HG02571 (cell line): ENCODE data around the gene GABPB2.
A peak's percentile ranks its signal among the peaks of the same experiment; 100 is the strongest.
"Not testable (repeated sequence)": the region's sequence is repeated elsewhere in the genome, so short reads cannot be mapped to it uniquely, and the experiment has no call there.

Experiments
- ATAC-seq: cut with Tn5 transposase; IDR thresholded peaks from one replicate; pipeline ENCODE4 v1.9.1; 2021; ENCODE audit warnings: mild to moderate bottlenecking, moderate library complexity; ENCODE audit not compliant: unreplicated experiment

GABPB2 gene

DNA sequence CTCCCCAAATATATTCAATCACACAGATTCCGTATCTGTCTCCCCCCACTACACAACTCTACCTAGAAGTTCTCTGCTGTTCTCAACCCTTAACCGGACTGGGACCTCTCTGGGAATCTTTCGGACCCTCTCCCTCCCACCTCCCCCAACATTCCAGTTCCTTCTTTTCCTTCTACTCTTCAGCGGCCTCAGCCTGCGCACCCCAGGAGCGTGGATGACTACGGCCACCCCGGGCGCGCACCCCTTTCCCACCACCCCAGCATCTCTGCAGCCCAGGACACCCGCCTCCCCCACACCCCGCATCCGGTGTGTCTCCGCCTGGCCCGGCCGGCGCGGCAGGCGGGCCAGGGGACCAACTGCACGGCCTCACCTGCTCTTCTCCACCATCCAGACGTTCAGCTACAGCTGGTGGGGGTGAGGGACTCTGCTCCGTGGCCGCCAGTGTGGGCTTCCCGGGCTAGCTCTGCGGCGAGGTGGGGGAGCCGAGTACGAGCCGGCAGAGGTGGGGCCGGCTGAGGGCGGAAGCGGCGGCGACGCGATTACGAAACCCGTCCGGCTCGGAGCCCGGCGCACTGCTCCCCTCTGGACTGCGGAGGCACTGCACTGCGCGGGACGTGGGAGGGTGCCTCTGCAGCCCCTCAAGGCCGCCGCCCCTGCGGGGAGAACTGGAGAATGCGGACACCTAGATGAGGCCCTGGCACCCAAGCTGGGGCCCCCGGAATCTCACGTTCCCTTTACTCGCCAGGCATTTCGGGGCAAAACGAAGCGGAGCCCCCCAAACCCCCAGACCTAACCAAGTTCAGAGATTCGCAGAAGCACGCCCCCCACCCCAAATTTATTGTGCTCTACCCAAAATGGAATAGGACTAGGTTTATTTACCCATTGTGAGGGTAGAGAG lies 11.2 kb upstream of the GABPB2 start, which contains the start of gene CDC42SE1:
CDC42SE1 (minus strand) TSS at position 514 of the 898 bp plus-strand sequence. CDS start 3,892 bp downstream, outside the sequence.
- ATAC-seq: peak; percentile 80

- no peak for ATAC-seq
Measured at GRCh38 chr1:151060007-151060656, 10.4 kb upstream of the GABPB2 start, which contains the start of gene MLLT11. MLLT11 (plus strand) TSS chr1:151060397; CDS start chr1:151067225, 6,828 bp downstream.

DNA sequence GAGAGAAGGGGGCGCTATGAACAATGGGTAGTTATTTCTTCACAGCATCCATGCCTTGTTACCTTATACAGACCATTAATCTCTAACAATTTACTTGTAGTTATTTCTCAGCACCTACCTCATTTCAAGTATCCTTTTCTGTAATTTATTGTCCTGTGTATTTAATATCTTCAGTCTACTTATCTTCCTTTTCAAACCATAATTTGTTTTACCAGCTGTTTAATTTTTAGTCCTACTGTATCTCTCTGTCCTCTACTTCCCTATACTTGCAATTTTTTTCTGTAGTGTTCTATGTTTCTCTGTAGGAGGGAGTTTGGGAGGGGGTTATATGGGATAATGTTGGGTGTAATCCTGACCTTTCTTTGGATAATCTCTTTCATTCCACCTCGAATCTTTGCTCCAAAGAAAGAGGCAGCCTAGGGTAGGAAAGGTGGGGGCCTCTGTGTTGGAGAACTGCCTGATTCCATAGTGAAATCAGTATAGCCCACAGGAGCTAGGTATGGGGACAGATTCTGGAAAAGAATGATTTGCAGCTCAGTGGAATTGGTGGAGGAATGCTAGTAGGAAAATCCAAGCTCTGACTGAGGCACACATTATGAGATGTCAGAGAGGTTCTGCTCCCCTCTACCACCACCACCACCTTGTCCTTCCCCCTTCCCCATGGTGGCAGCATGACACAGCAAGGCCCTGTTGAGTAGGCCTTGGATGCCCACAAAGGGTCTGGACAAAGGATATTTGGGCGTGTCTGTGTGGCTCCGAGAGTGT lies 9.7 kb upstream of the GABPB2 start:
- no peak for ATAC-seq

DNA sequence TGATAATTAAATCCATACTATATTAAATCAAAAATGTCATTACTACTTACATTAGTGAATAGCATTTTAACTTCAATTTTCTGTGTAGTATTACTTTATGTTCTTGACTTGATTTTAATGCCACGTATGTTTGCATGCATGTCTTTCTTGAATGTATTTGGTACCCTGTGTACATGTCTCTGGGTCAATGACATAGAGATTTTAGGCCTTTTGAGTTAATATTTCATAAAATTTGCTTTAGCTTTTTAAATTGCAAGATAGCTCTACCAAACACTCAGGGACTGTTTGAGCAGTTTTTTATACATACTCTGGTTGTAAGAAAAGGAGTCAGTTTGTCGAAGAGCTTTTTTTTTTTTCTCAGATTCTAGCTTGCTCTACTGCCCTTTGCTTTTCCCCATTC lies 8.9 kb upstream of the GABPB2 start:
- no peak for ATAC-seq

DNA sequence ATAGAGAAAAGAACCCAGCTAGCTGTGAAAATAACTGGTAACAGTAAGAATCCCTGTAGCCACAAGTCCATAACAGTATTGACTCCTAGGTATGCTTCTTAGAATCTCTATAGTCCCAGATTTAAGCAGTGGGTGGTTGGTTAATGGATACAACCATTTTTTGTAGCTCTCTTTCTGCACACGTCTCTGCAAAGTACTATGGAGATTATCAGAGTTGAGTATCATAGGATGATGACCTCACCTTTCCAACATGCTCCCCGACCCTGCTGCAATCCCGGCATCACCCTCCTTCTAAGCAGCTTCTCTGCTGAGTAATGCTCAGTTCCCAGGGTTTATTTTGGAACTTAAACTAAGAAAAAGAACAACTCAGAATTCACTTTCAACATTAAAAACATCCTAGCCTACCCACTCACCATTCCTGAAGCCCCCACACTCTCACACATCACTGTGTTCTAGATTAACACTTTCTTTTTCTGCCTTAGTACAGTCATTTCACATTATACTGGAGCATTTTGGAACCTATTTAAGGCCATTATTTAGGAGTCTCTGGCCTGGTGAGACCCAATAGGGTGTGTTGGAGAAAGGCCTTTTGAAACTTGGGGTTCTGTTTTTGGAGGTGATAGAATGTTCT lies 7.7 kb upstream of the GABPB2 start:
- no peak for ATAC-seq

DNA sequence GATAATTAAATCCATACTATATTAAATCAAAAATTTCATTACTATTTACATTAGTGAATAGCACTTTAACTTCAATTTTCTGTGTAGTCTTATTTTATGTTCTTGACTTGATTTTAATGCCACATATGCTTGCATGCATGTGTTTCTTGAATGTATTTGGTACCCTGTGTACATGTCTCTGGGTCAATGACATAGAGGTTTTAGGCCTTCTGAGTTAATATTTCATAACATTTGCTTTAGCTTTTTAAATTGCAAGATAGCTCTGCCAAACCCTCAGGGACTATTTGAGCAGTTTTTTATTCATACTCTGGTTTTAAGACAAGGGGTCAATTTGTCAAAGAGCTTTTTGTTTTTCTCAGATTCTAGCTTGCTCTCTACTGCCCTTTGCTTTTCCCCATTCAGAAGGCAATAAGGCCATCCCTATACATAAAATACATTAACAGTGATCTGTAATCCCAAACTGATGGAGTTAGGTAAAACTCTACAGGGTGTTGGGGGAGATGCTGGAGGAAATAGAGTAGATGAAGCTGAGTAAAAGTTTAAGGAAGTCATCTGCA lies 5.4 kb upstream of the GABPB2 start:
- no peak for ATAC-seq

DNA sequence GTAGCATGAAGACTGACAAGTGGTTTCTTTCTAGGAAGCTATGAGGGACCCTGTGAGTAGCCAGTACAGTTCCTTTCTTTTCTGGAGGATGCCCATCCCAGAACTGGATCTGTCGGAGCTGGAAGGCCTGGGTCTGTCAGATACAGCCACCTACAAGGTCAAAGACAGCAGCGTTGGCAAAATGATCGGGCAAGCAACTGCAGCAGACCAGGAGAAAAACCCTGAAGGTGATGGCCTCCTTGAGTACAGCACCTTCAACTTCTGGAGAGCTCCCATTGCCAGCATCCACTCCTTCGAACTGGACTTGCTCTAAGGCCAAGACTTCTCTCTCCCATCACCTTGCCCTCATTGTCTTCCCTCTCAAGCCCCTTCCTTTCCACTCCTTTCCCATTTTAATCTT lies 3.4 kb upstream of the GABPB2 start:
- ATAC-seq: no peak

DNA sequence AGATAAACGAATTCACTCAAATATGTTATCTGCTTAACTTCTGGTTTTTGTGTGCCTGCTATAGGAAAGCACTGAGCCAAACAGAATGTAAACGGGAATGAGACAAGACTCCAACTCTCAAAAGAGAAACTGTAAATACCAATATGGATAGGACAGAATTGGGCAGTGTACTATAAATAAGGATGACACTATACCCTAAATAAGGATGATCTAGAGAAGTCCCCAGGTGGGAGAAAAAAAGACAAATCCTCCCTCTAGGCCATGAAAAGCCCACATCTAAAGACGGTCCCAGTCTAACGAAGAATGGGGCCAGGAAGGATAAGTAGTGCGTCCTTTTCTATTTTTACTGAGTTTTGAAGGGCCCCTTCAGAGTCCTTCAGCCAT lies 1.5 kb upstream of the GABPB2 start:
- ATAC-seq: no peak

DNA sequence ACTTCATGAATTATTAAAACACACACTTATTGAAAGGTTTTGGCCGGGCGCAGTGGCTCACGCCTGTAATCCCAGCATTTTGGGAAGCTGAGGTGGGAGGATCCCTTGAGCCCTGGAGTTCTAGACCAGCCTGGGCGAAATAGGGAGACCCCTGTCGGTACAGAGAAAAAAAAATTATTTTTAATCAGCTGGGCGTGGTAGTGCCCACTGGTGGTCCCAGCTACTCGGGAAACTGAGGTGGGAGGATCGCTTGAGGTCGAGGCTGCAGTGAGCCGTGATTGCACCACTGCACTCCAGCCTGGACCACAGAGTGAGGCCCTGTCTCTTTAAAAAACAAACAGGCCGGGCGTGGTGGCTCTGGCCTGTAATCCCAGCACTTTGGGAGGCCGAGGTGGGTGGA lies 1.7 kb downstream of the GABPB2 start:
- no peak for ATAC-seq

GRCh38 chr1:151085953-151086559 lies 15.5 kb downstream of the GABPB2 start:
- no peak for ATAC-seq

DNA sequence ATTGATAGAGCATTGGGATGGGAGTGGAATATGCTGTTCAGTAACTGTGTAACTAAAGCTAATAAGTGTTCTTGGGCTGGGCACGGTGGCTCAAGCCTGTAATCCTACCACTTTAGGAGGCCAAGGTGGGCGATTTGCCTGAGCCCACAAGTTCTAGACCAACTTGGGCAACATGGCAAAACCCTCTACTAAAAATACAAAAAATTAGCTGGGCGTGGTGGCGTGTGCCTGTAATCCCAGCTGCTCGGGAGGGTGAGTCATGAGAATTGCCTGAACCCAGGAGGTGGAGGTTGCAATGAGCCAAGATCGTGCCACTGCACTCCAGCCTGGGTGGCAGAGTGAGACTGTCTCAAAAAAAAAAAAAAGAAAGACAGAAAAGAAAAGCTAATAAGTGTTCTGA lies 26.9 kb downstream of the GABPB2 start:
- ATAC-seq: not testable (repeated sequence)

DNA sequence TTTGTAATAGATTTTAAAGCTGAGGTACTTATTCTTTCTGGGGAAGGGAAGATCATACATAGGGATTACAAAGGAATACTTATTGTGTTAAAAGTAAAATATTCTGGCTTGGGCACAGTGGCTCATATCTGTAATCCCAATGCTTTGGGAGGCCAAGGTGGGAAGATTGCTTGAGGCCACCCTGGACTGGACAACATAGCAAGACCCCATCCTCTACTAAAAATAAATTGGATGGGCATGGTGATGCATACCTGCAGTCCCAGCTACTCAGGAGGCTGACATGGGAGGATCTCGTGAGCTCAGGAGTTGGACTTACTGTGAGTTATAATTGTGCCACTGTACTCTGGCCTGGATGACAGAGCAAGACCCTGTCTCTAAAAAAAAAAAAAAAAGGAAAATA lies 27.6 kb downstream of the GABPB2 start:
- ATAC-seq: no peak

GRCh38 chr1:151104630-151105029 lies 34.1 kb downstream of the GABPB2 start:
- no peak for ATAC-seq

DNA sequence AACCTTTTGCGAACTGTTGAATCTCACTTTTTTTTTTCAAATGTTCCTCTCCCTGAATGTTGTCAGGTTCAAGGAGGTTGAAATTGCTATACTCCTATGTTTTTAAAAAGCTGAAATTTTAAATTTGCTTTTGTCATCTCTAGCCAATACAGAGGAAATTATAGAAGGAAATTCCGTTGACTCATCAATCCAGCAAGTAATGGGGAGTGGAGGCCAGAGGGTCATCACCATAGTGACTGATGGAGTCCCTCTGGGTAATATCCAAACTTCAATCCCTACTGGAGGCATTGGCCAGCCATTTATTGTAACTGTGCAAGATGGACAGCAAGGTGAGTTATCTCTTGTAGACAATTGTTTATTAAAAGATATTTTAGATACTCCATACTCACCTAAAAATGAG lies 36.3 kb downstream of the GABPB2 start:
- no peak for ATAC-seq

GRCh38 chr1:151108331-151108730 lies 37.8 kb downstream of the GABPB2 start:
- ATAC-seq: no peak

GRCh38 chr1:151113877-151114276 lies 43.3 kb downstream of the GABPB2 start:
- ATAC-seq: no peak

DNA sequence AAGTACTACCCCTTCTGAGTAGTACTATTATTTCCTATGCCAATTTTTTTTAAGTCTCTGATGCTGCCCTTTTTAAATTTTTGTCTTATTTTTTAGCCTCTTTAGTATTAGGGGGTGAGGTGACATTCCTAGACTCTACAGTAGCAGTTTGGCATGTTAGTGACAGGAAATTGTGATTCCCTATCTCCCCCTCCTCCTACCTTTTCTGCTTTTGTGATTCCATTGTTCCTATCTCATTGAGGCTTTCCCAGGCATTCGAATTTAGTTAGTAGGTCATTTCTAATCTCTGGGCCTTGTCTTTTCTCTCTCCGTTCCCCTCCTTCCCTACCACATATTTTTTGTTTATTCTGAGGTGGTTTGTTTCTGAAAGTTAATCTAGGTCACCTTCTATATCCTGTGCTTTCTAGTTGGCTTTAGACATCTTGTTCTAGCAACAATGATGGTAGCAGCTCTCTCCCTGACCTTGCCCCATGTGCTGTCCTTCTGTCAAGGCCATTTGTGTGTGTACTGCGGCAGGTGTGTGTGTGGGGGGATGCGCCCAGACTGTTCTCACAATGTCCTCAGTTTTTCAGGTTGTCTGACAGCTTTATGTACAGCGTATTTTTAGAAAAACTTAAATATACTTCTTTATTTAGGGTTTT lies 54.3 kb downstream of the GABPB2 start:
- no peak for ATAC-seq

DNA sequence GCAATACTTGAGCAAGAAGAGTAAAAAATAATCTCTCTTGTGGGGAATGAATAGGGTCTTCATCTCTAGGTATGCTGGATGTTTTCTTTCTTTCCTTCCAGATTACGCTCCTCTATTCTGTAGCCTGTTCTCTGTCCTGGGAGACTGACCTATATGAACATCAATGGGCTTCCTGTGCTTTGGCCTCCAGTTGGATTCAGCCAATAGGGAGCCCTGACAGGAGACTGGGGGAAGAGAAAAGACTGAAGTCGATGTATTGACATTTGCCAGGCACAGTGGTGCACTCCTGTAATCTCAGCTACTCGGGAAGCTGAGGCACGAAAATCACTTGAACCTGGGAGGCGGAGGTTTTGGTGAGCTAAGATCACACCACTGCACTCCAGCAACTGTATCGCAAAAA lies 58.2 kb downstream of the GABPB2 start:
- ATAC-seq: no peak

GRCh38 chr1:151130987-151131586 lies 60.5 kb downstream of the GABPB2 start:
- ATAC-seq: no peak
